Ovary (tissue), 9 donors: ENCODE data around the gene PHACTR3. TPM values are rescaled to one million over a fixed set of nuclear protein-coding genes. Genes with fewer than 3 reads are reported as not detected.

Source experiments
- DNase-seq, 5 donors: peaks; one replicate each; pipeline ENCODE4 v3.0.0-alpha.2; 2019 to 2020
- H3K27ac ChIP-seq, 2 donors: fragments of 200-600 bp; one replicate each; pipeline versions ENCODE4 v1.5.1 to v1.8.0; 2019 to 2022
- H3K27me3 ChIP-seq: fragments of 200-600 bp; one replicate; pipeline ENCODE4 v1.8.0; 2022
- H3K36me3 ChIP-seq: fragments of 200-600 bp; sonication (generic); one replicate; pipeline ENCODE4 v1.5.1; 2019
- H3K4me1 ChIP-seq: one replicate; pipeline ENCODE4 v1.8.1; 2013; ENCODE audit warnings: mild to moderate bottlenecking, moderate library complexity; ENCODE audit not compliant: insufficient read depth
- H3K4me3 ChIP-seq: fragments of 200-600 bp; sonication (generic); one replicate; pipeline ENCODE4 v1.5.1; 2017
- H3K9me3 ChIP-seq, 2 donors: fragments of 200-600 bp in 1 of 2; sonication (generic) in 1 of 2; one replicate each; pipeline versions ENCODE4 v1.5.1 to v1.8.1; 2013 to 2019; ENCODE audit warnings: mild to moderate bottlenecking in 1 of 2, moderate library complexity in 1 of 2
- CTCF ChIP-seq, 3 donors: fragments of 450-650 bp in 2 of 3; fragments of 200-600 bp in 1 of 3; IDR thresholded peaks; one replicate each; pipeline versions ENCODE4 v1.5.1 to v1.8.0; 2016 to 2022; ENCODE audit warnings: antibody characterized with exemption in 3 of 3, mild to moderate bottlenecking in 1 of 3
- EP300 ChIP-seq: sonication (generic); formaldehyde crosslinking; IDR thresholded peaks from one replicate; pipeline ENCODE4 v1.6.1; 2017; ENCODE audit warnings: antibody characterized with exemption
- POLR2A ChIP-seq: fragments of 450-650 bp; IDR thresholded peaks from one replicate; pipeline ENCODE4 v1.6.1; 2017; ENCODE audit warnings: antibody characterized with exemption, mild to moderate bottlenecking, moderate library complexity
- WGBS, 3 donors: extraction: QIAGEN DNeasy Blood & Tissue Kit in 1 of 3; methylation state at CpG; one replicate each; pipeline versions ENCODE4 v1.1.5 to v1.1.7; 2013 to 2017; 5-methylcytosine and 5-hydroxymethylcytosine counted together
- intact Hi-C, 4 donors: fragments of 100-400 bp; cut with DNase I; formaldehyde crosslinking; loops; one replicate each; pipeline versions ENCODE4 v1.11.0 to v1.15.1; 2022 to 2023
- polyA plus RNA-seq, 2 donors: library from polyadenylated mRNA; stranded (reverse); fragments of 200-250 nt in 1 of 2; fragments of 350-450 nt in 1 of 2; fragmentation: Illumina TruSeq in 1 of 2; extraction: RNeasy Lipid Tissue Mini Kit (QIAGEN cat#74804) in 1 of 2; gene quantifications; one replicate each; pipeline ENCODE4 v1.2.3, GENCODE V29; 2013 to 2014
- total RNA-seq, 7 donors: library from RNA; depleted of rRNA in 2 of 7; stranded (reverse); fragments of >200 nt in 2 of 7; fragmentation: NEBNext Ultra II Directional in 3 of 7; extraction: Animal tissue kit (Norgen Biotek cat#: 25700) in 3 of 7; gene quantifications; one replicate each; pipeline versions ENCODE4 v1.1.0 to v1.2.4, GENCODE V29; 2016 to 2023
- donor health status: DM: no; HTN: no; CAD: no; lungs with moderate emphysema.
- donor health status: DM: no; HTN: no; CAD: no.
- donor health status: Bipolar disorder and iron deficiency.
- donor health status: DM: yes; HTN: yes; CAD: no.
- donor health status: DM: no; HTN: no; CAD: no.
- donor health status: DM: yes; HTN: yes; CAD: no.

PHACTR3 gene
- total and polyA plus RNA-seq, 9 donors = 5.7 to 19.0 (median 9.1) TPM

GRCh38 chr20:59598625-59599310, 5.6 kb upstream of the PHACTR3 start:
- no peaks in the 10 kb centered on the region for H3K27me3 ChIP-seq
- H3K4me1 ChIP-seq = no peaks in the 10 kb centered on the region
- no peak for DNase-seq
- H3K36me3 ChIP-seq = no peaks in the 10 kb centered on the region
- no peak overlapping the region for H3K4me3 ChIP-seq
- H3K27ac ChIP-seq = no peak overlapping the region
- H3K9me3 ChIP-seq = no peaks in the 10 kb centered on the region
- intact Hi-C loops = no loop called here
- TF ChIP-seq CTCF (IDR thresholded peaks at IDR 0.05) = peak in 2 of 3 donors; percentile 31 to 48
- no peak for TF ChIP-seq EP300
- WGBS, 3 donors = 38 to 44% (median 41%) methylated on average over 13 of the region's 13 CpGs

GRCh38 chr20:59599941-59600340, 4.4 kb upstream of the PHACTR3 start:
- Histone ChIP-seq H3K4me1 (peaks cover 2% of the 10 kb centered on the region), H3K9me3 (no peaks in the 10 kb centered on the region), H3K27ac (no peak overlapping the region), H3K4me3 (no peak overlapping the region), H3K36me3 (no peaks in the 10 kb centered on the region), H3K27me3 (no peaks in the 10 kb centered on the region)
- 96 to 99% (median 98%) methylated on average over 3 of the region's 3 CpGs for WGBS, 3 donors
- no peak for DNase-seq
- intact Hi-C loops = no loop called here
- no peak for TF ChIP-seq POLR2A
- no peak for TF ChIP-seq EP300
- no peak for TF ChIP-seq CTCF (IDR thresholded peaks at IDR 0.05)

- H3K4me1 ChIP-seq = peaks cover 5% of the 10 kb centered on the region
- WGBS, 3 donors = 89 to 91% (median 90%) methylated on average over 5 of the region's 5 CpGs
- no peaks in the 10 kb centered on the region for H3K27me3 ChIP-seq
- no peaks in the 10 kb centered on the region for H3K9me3 ChIP-seq
- no peaks in the 10 kb centered on the region for H3K36me3 ChIP-seq
- DNase-seq = no peak
- no peak for TF ChIP-seq POLR2A
- no peak for TF ChIP-seq CTCF (IDR thresholded peaks at IDR 0.05)
- TF ChIP-seq EP300 = no peak
- intact Hi-C loops = no loop called here
- no peak overlapping the region for H3K4me3 ChIP-seq
- no peak overlapping the region for H3K27ac ChIP-seq
Observed at GRCh38 chr20:59600472-59600871, 3.9 kb upstream of the PHACTR3 start.

GRCh38 chr20:59602546-59603080, 1.7 kb upstream of the PHACTR3 start:
- no peak for DNase-seq
- WGBS, 3 donors = 79 to 84% (median 82%) methylated on average over 3 of the region's 3 CpGs
- Histone ChIP-seq H3K36me3 (no peaks in the 10 kb centered on the region), H3K9me3 (no peaks in the 10 kb centered on the region), H3K27me3 (no peaks in the 10 kb centered on the region), H3K4me1 (peaks cover 6% of the 10 kb centered on the region), H3K4me3 (no peak overlapping the region), H3K27ac (no peak overlapping the region)
- TF ChIP-seq POLR2A = no peak
- no peak for TF ChIP-seq EP300
- TF ChIP-seq CTCF (IDR thresholded peaks at IDR 0.05) = no peak
- intact Hi-C loops = no loop called here
